ENCODE results near the gene GABRA6. TPM values are rescaled to one million over a fixed set of nuclear protein-coding genes. Genes with fewer than 3 reads are reported as not detected.

Gene GABRA6
- total and polyA plus RNA-seq, 2 experiments from 2014 or later: not detected

DNA sequence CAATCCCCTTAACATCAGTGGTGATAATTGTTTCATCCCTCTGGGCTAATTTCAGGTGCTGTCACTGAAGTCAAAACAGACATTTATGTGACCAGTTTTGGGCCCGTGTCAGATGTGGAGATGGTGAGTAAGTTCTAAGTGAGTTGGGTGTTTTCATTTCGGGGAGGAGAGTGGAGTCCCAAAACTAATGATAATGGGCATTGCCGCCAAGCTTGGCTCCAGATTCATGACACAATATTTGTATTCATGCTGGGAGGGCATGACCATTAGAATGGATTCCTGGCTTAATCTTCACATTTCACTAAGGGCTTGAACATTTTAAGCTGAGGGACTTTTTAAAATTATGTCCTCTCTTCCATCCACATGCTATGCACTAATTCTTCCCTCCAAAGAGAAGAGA, 1.4 kb downstream of the GABRA6 start (continued):
- no peak for TF ChIP-seq REST (IDR thresholded peaks at IDR 0.05; ENCODE audit: unreplicated experiment)
- TF ChIP-seq EZH2 (IDR thresholded peaks at IDR 0.05; ENCODE audit: low read depth, unreplicated experiment): no peak

- no peaks in the 10 kb centered on the region for H3K4me1 ChIP-seq (ENCODE audit: insufficient read depth)
- H2AFZ ChIP-seq: no peak overlapping the region
- no peak overlapping the region for H3K4me3 Mint-ChIP-seq
- H3K27ac Mint-ChIP-seq: no peak overlapping the region
- no peak overlapping the region for H3K4me3 ChIP-seq
- peaks cover 2% of the 10 kb centered on the region for H3K27me3 Mint-ChIP-seq (ENCODE audit: insufficient read depth, low read depth, poor library complexity)
- DNase-seq (ENCODE audit: low spot score) (no peak), ATAC-seq (no peak)
- H3K4me2 ChIP-seq: no peak overlapping the region
- H3K27me3 ChIP-seq (ENCODE audit: insufficient read depth): no peaks in the 10 kb centered on the region
- no peaks in the 10 kb centered on the region for H3K79me2 ChIP-seq (replicated peaks; ENCODE audit: insufficient read depth)
- no peaks in the 10 kb centered on the region for H4K20me1 ChIP-seq (replicated peaks; ENCODE audit: insufficient read depth)
- H3K9me3 Mint-ChIP-seq: peaks cover 2% of the 10 kb centered on the region; the same call in 1 of the 3 replicates
- TF ChIP-seq EZH2phosphoT487 (IDR thresholded peaks at IDR 0.05; ENCODE audit: unreplicated experiment): no peak
- TF ChIP-seq JUNB (IDR thresholded peaks at IDR 0.05; ENCODE audit: unreplicated experiment): no peak
- TF ChIP-seq ZNF331 (CRISPR knock-in tag; IDR thresholded peaks at IDR 0.05; ENCODE audit: low read depth): no peak
- no peak for TF ChIP-seq NANOG (IDR thresholded peaks at IDR 0.05; ENCODE audit: borderline replicate concordance)
- TF ChIP-seq, protein P1, sequence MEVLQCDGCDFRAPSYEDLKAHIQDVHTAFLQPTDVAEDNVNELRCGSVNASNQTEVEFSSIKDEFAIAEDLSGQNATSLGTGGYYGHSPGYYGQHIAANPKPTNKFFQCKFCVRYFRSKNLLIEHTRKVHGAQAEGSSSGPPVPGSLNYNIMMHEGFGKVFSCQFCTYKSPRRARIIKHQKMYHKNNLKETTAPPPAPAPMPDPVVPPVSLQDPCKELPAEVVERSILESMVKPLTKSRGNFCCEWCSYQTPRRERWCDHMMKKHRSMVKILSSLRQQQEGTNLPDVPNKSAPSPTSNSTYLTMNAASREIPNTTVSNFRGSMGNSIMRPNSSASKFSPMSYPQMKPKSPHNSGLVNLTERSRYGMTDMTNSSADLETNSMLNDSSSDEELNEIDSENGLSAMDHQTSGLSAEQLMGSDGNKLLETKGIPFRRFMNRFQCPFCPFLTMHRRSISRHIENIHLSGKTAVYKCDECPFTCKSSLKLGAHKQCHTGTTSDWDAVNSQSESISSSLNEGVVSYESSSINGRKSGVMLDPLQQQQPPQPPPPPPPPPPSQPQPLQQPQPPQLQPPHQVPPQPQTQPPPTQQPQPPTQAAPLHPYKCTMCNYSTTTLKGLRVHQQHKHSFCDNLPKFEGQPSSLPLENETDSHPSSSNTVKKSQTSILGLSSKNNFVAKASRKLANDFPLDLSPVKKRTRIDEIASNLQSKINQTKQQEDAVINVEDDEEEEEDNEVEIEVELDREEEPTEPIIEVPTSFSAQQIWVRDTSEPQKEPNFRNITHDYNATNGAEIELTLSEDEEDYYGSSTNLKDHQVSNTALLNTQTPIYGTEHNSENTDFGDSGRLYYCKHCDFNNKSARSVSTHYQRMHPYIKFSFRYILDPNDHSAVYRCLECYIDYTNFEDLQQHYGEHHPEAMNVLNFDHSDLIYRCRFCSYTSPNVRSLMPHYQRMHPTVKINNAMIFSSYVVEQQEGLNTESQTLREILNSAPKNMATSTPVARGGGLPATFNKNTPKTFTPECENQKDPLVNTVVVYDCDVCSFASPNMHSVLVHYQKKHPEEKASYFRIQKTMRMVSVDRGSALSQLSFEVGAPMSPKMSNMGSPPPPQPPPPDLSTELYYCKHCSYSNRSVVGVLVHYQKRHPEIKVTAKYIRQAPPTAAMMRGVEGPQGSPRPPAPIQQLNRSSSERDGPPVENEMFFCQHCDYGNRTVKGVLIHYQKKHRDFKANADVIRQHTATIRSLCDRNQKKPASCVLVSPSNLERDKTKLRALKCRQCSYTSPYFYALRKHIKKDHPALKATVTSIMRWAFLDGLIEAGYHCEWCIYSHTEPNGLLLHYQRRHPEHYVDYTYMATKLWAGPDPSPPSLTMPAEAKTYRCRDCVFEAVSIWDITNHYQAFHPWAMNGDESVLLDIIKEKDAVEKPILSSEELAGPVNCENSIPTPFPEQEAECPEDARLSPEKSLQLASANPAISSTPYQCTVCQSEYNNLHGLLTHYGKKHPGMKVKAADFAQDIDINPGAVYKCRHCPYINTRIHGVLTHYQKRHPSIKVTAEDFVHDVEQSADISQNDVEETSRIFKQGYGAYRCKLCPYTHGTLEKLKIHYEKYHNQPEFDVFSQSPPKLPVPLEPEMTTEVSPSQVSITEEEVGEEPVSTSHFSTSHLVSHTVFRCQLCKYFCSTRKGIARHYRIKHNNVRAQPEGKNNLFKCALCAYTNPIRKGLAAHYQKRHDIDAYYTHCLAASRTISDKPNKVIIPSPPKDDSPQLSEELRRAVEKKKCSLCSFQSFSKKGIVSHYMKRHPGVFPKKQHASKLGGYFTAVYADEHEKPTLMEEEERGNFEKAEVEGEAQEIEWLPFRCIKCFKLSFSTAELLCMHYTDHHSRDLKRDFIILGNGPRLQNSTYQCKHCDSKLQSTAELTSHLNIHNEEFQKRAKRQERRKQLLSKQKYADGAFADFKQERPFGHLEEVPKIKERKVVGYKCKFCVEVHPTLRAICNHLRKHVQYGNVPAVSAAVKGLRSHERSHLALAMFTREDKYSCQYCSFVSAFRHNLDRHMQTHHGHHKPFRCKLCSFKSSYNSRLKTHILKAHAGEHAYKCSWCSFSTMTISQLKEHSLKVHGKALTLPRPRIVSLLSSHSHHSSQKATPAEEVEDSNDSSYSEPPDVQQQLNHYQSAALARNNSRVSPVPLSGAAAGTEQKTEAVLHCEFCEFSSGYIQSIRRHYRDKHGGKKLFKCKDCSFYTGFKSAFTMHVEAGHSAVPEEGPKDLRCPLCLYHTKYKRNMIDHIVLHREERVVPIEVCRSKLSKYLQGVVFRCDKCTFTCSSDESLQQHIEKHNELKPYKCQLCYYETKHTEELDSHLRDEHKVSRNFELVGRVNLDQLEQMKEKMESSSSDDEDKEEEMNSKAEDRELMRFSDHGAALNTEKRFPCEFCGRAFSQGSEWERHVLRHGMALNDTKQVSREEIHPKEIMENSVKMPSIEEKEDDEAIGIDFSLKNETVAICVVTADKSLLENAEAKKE (CRISPR knock-in tag; IDR thresholded peaks at IDR 0.05): no peak
- no peak for TF ChIP-seq ETS1 (IDR thresholded peaks at IDR 0.05)
- TF ChIP-seq EZH2 (IDR thresholded peaks at IDR 0.05; ENCODE audit: low read depth, unreplicated experiment): no peak
- no peak for TF ChIP-seq ZNF114 (CRISPR knock-in tag; IDR thresholded peaks at IDR 0.05)
- no peak for TF ChIP-seq POLR2AphosphoS5 (IDR thresholded peaks at IDR 0.05; ENCODE audit: low read depth)
- TF ChIP-seq REST (IDR thresholded peaks at IDR 0.05; ENCODE audit: unreplicated experiment): no peak
- H3K9me2 ChIP-seq (ENCODE audit: insufficient read depth): no peaks in the 10 kb centered on the region
- H3K36me3 ChIP-seq (ENCODE audit: insufficient read depth): no peaks in the 10 kb centered on the region
- H3F3A ChIP-seq (replicated peaks; ENCODE audit: low read depth): no peaks in the 10 kb centered on the region
- H3K27ac ChIP-seq (ENCODE audit: low read depth): no peak overlapping the region
- no peaks in the 10 kb centered on the region for H3K36me3 Mint-ChIP-seq (ENCODE audit: low read depth)
- no peaks in the 10 kb centered on the region; the same call in 2 of the 3 replicates for H3K4me1 Mint-ChIP-seq
Measured at GRCh38 chr5:161687316-161687715, 1.8 kb downstream of the GABRA6 start.

Measured in GM23338 (cell line).